WI38 (cell line): ENCODE measurements around the gene FOXK1.

Source experiments
- H3K4me3 ChIP-seq: 2 replicates; pipeline ENCODE4 v1.5.1; 2011; ENCODE audit warnings: low read depth, mild to moderate bottlenecking, control low read depth, low read length
- CTCF ChIP-seq: IDR thresholded peaks from 2 replicates; pipeline ENCODE4 v1.5.1; 2012; ENCODE audit warnings: low read depth, mild to moderate bottlenecking, control low read depth, low read length

FOXK1 gene

GRCh38 chr7:4762121-4763055 is 80.3 kb downstream of the FOXK1 start:
- TF ChIP-seq CTCF = no peak

GRCh38 chr7:4763091-4763793 is 81.1 kb downstream of the FOXK1 start:
- no peak overlapping the region for H3K4me3 ChIP-seq

More at GRCh38 chr7:4762121-4763055, 80.3 kb downstream of the FOXK1 start:
- no peak overlapping the region for H3K4me3 ChIP-seq

GRCh38 chr7:4763794-4764185 is 81.7 kb downstream of the FOXK1 start:
- no peak overlapping the region for H3K4me3 ChIP-seq
- no peak for TF ChIP-seq CTCF

More at GRCh38 chr7:4763091-4763793, 81.1 kb downstream of the FOXK1 start:
- TF ChIP-seq CTCF = no peak

- TF ChIP-seq CTCF = no peak
- no peak overlapping the region for H3K4me3 ChIP-seq
Measured at GRCh38 chr7:4764402-4765007, 82.4 kb downstream of the FOXK1 start.

- no peak overlapping the region for H3K4me3 ChIP-seq
- TF ChIP-seq CTCF = no peak
Measured at GRCh38 chr7:4765776-4766490, 83.8 kb downstream of the FOXK1 start.

GRCh38 chr7:4766666-4767519 is 84.8 kb downstream of the FOXK1 start:
- no peak for TF ChIP-seq CTCF
- H3K4me3 ChIP-seq = no peak overlapping the region
